ENCODE measurements around the gene LST1. TPM values are rescaled to one million over a fixed set of nuclear protein-coding genes. Genes with fewer than 3 reads are reported as not detected.
A peak's percentile ranks its signal among the peaks of the same experiment; 100 is the strongest.

Gene LST1
- total RNA-seq, 2 donors from 2014 or later, result 2.4 to 5.8 TPM

- peak; percentile 11 for ATAC-seq
- intact Hi-C loops (cut with DNase I, micrococcal nuclease), result no loop called here
- DNase-seq, result no peak
Measured at GRCh38 chr6:31631209-31631608, 45.1 kb downstream of the LST1 start.

- DNase-seq, result no peak
- intact Hi-C loops (cut with DNase I, micrococcal nuclease), result no loop called here
Measured at GRCh38 chr6:31631681-31632278, 45.7 kb downstream of the LST1 start.

GRCh38 chr6:31632279-31632946, 46.3 kb downstream of the LST1 start:
- ATAC-seq (peak; percentile 5), DNase-seq (no peak)
- intact Hi-C loops (cut with DNase I, micrococcal nuclease), result no loop called here

More at GRCh38 chr6:31631681-31632278, 45.7 kb downstream of the LST1 start:
- peak; percentile 11 for ATAC-seq

- no peak for ATAC-seq
- DNase-seq, result no peak
- intact Hi-C loops (cut with DNase I, micrococcal nuclease), result no loop called here
Measured at GRCh38 chr6:31633447-31633846, 47.4 kb downstream of the LST1 start.

GRCh38 chr6:31634131-31634530, 48.1 kb downstream of the LST1 start:
- no peak for ATAC-seq
- DNase-seq, result no peak
- intact Hi-C loops (cut with DNase I, micrococcal nuclease), result no loop called here

GRCh38 chr6:31634969-31635575, 49.0 kb downstream of the LST1 start:
- intact Hi-C loops (cut with DNase I, micrococcal nuclease), result no loop called here
- ATAC-seq (no peak), DNase-seq (no peak)

GRCh38 chr6:31636698-31637596, 50.9 kb downstream of the LST1 start:
- DNase-seq, result no peak
- no peak for ATAC-seq
- intact Hi-C loops (cut with DNase I, micrococcal nuclease), result no loop called here

Small RNA genes lying within 50 kb of the gene (microRNA-seq; reads per million reads assigned to microRNA genes)
- gene MIR6832, result 0 to 1.4 reads per million in 2 donors

Other genes starting within 250 kb of the LST1 start
- 1,000 to 10,000 TPM; 1,508 to 2,239 TPM for gene HLA-B, start 229.1 kb upstream of the LST1 start, total RNA-seq
- gene MICA, start 182.7 kb upstream of the LST1 start, total RNA-seq, result 10 to 100 TPM; 18.5 to 23.7 TPM
- gene MICB, start 88.1 kb upstream of the LST1 start, total RNA-seq, result 1 to 10 TPM; 1.2 to 1.3 TPM
- gene MCCD1, start 57.3 kb upstream of the LST1 start, total RNA-seq, result not detected
- gene DDX39B, start 44.3 kb upstream of the LST1 start, total RNA-seq, result 100 to 1,000 TPM; 221 to 269 TPM
- under 1 TPM; 0.58 to 0.92 TPM for gene ATP6V1G2, start 39.7 kb upstream of the LST1 start, total RNA-seq
- gene NFKBIL1, start 38.7 kb upstream of the LST1 start, total RNA-seq, result 10 to 100 TPM; 14.4 to 18.0 TPM
- gene LTA, start 14.0 kb upstream of the LST1 start, total RNA-seq, result under 1 TPM in 1 of 2 donors, not detected in 1; 0.36 TPM
- 1 to 10 TPM in 1 of 2 donors, under 1 TPM in 1; 0.27 to 1.4 TPM for gene TNF, start 10.7 kb upstream of the LST1 start, total RNA-seq
- 1 to 10 TPM in 1 of 2 donors, under 1 TPM in 1; 0.70 to 3.0 TPM for gene LTB, start 3.9 kb upstream of the LST1 start, total RNA-seq
- 1 to 10 TPM in 1 of 2 donors, not detected in 1; 1.1 TPM for gene NCR3, start 6.7 kb downstream of the LST1 start, total RNA-seq
- 10 to 100 TPM in 1 of 2 donors, 1 to 10 TPM in 1; 5.2 to 15.0 TPM for gene AIF1, start 29.0 kb downstream of the LST1 start, total RNA-seq
- 100 to 1,000 TPM in 1 of 2 donors, 10 to 100 TPM in 1; 92.9 to 110 TPM for gene PRRC2A, start 34.4 kb downstream of the LST1 start, total RNA-seq
- gene BAG6, start 66.4 kb downstream of the LST1 start, total RNA-seq, result 100 to 1,000 TPM; 272 to 282 TPM
- 1 to 10 TPM; 2.0 to 3.1 TPM for gene APOM, start 69.6 kb downstream of the LST1 start, total RNA-seq
- gene C6orf47, start 74.5 kb downstream of the LST1 start, total RNA-seq, result 10 to 100 TPM; 35.7 to 36.3 TPM
- gene GPANK1, start 78.7 kb downstream of the LST1 start, total RNA-seq, result 10 to 100 TPM; 11.1 to 15.2 TPM
- gene CSNK2B, start 79.8 kb downstream of the LST1 start, total RNA-seq, result 100 to 1,000 TPM; 137 to 155 TPM
- 1 to 10 TPM; 8.7 to 9.9 TPM for gene LY6G5B, start 83.7 kb downstream of the LST1 start, total RNA-seq
- gene LY6G5C, start 94.8 kb downstream of the LST1 start, total RNA-seq, result 1 to 10 TPM; 1.6 to 2.5 TPM
- gene ABHD16A, start 117.0 kb downstream of the LST1 start, total RNA-seq, result 10 to 100 TPM; 51.5 to 53.9 TPM
- gene LY6G6F, start 120.6 kb downstream of the LST1 start, total RNA-seq, result not detected
- not detected for gene LY6G6D, start 129.1 kb downstream of the LST1 start, total RNA-seq
- not detected for gene LY6G6C, start 135.5 kb downstream of the LST1 start, total RNA-seq
- under 1 TPM in 1 of 2 donors, not detected in 1; 0.20 TPM for gene MPIG6B, start 137.1 kb downstream of the LST1 start, total RNA-seq
- 100 to 1,000 TPM in 1 of 2 donors, 10 to 100 TPM in 1; 84.2 to 139 TPM for gene DDAH2, start 143.0 kb downstream of the LST1 start, total RNA-seq
- gene CLIC1, start 150.3 kb downstream of the LST1 start, total RNA-seq, result 100 to 1,000 TPM; 502 to 513 TPM
- 10 to 100 TPM; 18.7 to 26.9 TPM for gene MSH5, start 153.7 kb downstream of the LST1 start, total RNA-seq
- gene SAPCD1, start 176.4 kb downstream of the LST1 start, total RNA-seq, result 1 to 10 TPM; 3.2 to 3.9 TPM
- 10 to 100 TPM; 11.4 to 11.8 TPM for gene VWA7, start 191.1 kb downstream of the LST1 start, total RNA-seq
- 10 to 100 TPM; 35.3 to 58.1 TPM for gene VARS1, start 209.5 kb downstream of the LST1 start, total RNA-seq
- gene LSM2, start 220.7 kb downstream of the LST1 start, total RNA-seq, result 10 to 100 TPM; 33.0 to 33.5 TPM
- 1 to 10 TPM in 1 of 2 donors, under 1 TPM in 1; 0.89 to 1.1 TPM for gene HSPA1L, start 229.0 kb downstream of the LST1 start, total RNA-seq
- 100 to 1,000 TPM; 124 to 136 TPM for gene HSPA1A, start 229.3 kb downstream of the LST1 start, total RNA-seq
- gene HSPA1B, start 241.5 kb downstream of the LST1 start, total RNA-seq, result 100 to 1,000 TPM; 252 to 296 TPM